AG09309 (cell line): ENCODE results near the gene TJAP1.

Experiments used
- DNase-seq: peaks from one replicate; pipeline ENCODE4 v3.0.0-alpha.2; 2010; ENCODE audit warnings: low read depth
- H3K4me3 ChIP-seq: 2 replicates; pipeline ENCODE4 v1.5.1; 2011; ENCODE audit warnings: mild to moderate bottlenecking, low read depth, low read length, moderate library complexity; ENCODE audit not compliant: control insufficient read depth
- TF ChIP-seq, protein P1 (sequence below): IDR thresholded peaks from 2 replicates; pipeline ENCODE4 v1.5.1; 2011; ENCODE audit warnings: mild to moderate bottlenecking, low read depth, low read length, inconsistent platforms; ENCODE audit not compliant: insufficient read depth, control insufficient read depth; ENCODE audit errors: missing control alignments

Gene TJAP1

DNA sequence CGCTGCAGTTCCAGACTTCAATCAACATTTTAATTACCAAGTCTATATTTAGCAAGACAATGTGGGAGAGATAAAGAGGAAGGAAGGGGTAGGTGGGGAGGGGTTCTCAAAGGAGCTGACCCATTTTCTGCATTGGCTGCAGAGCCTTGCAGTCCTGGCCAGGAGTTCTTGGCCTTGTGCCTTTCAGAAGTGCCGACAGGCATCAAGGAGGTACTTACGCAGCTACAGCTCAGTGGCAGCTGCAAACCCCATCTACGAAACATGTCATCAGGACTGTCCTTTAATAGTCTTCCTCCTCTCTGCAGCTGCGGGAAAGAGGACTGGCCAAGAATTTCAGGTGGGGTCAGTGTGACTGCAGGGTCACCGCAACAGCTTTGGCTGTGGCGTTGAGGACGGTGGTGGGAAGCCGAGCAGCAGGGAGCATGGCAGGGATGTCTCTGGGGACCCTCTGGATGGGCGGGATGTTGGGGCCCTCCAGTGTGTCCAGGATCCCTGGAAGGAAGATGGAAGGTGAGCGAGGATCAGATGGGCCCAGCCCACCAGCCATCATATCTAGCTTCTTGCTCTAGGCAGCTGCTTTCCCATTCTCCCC lies 34.5 kb downstream of the TJAP1 start:
- TF ChIP-seq, protein P1, sequence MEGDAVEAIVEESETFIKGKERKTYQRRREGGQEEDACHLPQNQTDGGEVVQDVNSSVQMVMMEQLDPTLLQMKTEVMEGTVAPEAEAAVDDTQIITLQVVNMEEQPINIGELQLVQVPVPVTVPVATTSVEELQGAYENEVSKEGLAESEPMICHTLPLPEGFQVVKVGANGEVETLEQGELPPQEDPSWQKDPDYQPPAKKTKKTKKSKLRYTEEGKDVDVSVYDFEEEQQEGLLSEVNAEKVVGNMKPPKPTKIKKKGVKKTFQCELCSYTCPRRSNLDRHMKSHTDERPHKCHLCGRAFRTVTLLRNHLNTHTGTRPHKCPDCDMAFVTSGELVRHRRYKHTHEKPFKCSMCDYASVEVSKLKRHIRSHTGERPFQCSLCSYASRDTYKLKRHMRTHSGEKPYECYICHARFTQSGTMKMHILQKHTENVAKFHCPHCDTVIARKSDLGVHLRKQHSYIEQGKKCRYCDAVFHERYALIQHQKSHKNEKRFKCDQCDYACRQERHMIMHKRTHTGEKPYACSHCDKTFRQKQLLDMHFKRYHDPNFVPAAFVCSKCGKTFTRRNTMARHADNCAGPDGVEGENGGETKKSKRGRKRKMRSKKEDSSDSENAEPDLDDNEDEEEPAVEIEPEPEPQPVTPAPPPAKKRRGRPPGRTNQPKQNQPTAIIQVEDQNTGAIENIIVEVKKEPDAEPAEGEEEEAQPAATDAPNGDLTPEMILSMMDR: no peak
- DNase-seq: no peak
- H3K4me3 ChIP-seq: no peak overlapping the region

DNA sequence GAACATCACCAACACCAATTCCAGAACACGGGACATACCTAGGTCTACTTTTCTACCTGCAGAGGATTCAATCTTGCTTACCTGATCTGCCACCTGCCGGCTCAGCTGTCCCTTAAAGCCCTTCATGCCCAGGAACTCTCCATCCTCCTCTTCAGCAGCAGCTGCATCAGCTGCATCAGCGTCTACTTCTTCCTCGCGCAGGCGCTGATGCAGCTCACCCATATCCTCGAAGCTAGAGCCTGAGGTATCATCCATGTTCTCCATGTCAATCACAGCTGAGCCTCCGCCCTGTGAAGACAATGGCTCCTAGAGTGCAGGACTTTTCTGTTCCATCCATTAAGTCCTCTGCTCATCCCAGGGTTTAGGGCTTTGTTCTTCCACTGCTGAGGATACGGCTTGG lies 38.4 kb downstream of the TJAP1 start:
- TF ChIP-seq, protein P1: no peak
- peak overlapping the region; percentile 99 for H3K4me3 ChIP-seq
- DNase-seq: no peak

DNA sequence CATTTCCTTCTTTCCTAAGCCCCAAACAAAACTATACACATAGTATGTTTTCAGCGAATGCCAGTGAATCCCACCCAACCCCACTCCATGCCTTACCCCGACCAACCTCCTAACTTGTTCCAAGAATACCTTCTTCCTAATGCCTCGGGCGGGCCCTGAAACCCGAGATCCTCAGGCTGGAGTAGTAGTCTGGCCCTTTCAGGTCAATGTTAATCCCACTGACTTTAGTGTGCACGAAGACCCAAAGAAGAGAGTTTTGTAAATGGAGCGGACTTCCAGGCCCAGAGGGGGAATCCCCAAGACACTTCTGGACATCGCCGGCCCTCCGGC lies 39.0 kb downstream of the TJAP1 start:
- TF ChIP-seq, protein P1: no peak

DNA sequence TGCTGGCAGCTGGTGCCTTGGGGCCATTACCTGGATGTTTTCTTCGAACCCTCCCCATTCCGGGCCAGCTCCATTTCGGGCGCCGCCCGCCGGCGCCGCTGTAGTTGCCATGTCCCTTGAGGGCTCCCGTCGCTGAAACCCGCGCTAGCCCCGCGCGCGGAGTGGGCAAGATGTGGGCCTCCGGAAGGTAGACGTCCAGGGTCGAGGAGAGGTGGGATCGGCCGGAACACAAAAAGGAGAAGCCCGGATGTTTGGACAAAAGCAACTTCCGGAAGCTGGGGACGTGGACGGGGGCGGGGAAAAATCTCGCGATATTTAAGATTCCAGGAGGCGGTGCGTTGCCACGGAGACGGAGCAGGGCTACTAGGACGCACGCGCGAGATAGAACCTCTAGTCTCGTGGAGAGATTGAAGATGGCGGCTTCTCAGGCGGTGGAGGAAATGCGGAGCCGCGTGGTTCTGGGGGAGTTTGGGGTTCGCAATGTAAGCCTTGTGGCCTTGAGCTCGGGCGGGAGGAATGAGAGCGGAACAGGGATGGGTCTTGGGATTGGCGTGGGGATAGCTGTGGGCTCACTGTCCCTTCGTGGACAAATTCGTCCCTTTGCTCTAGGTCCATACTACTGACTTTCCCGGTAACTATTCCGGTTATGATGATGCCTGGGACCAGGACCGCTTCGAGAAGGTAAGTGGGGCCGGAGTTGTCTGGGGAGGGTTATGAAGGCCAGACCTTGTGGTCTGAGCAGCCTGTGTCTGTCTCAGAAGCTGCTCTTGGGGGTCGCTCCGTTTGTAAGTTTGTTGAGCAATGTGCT lies 39.5 kb downstream of the TJAP1 start, which contains the start of the genes POLR1C and YIPF3:
Gene POLR1C, plus strand, starts transcription at position 393 of the 808 bp plus-strand sequence. Its CDS starts 21 bp downstream, at position 414.
Gene YIPF3, minus strand, starts transcription at position 230 of the 808 bp plus-strand sequence. Its CDS starts 119 bp downstream, at position 111.
- H3K4me3 ChIP-seq: peak within 1 kb of the TSS; percentile 99
- DNase-seq: peak; percentile 91
- TF ChIP-seq, protein P1: no peak

More for the DNA sequence above, 39.0 kb downstream of the TJAP1 start:
- peak overlapping the region; percentile 99 for H3K4me3 ChIP-seq
- DNase-seq: no peak

DNA sequence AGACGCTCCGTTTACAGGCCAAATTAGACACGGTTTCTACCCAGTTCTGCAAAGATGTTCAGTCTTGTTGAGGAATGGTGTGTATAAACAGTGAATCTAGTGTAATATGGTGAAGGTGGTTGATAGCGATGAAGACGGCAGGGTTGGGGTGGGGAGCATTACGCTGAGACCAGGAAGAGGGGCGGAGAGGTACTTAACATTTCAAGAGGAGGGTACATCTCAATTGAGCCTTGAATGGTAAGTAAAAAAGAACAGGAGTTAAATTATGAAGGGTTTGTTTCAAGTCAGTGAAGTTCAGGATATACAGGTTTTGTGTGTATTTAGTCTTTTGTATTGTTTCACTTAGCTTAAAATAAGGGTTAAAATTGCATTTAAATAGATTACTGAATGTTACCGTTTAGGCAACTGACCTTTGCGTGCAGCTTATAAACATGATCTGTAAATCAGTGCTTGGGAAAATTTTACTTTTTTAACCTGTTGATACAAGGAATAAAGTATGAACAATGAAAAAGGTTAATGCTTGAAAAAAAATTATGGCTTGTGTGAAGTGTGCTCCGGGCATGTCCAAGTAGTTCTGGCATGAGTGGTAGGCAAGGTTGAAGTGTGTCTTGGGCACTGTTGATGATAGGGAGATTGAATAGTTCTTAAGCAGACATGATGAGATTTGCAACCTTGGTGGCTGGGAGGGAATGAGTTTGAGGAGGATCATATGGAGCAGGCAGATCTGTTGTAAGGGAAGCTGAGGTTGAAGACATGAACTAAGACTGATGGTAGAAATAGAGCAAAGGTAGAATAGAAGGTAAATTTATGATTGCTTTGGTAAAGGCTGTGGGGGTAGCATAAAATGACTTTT lies 40.4 kb downstream of the TJAP1 start:
- DNase-seq: no peak

DNA sequence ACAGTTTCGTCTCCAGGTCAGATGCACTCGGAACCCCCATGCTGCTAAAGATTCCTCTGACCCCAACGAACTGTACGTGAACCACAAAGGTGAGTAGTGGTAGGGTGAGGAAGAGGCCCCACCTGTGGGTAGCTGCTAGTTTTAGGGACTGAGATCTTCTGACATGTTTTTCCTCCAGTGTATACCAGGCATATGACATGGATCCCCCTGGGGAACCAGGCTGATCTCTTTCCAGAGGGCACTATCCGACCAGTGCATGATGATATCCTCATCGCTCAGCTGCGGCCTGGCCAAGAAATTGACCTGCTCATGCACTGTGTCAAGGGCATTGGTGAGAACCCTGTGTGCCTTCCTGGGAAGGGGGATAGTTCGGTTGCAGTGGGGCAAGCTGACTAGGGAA lies 42.7 kb downstream of the TJAP1 start:
- no peak for DNase-seq
- TF ChIP-seq, protein P1: no peak
- no peak overlapping the region for H3K4me3 ChIP-seq

More for the DNA sequence above, 40.4 kb downstream of the TJAP1 start:
- peak overlapping the region; percentile 99 for H3K4me3 ChIP-seq
- TF ChIP-seq, protein P1: no peak
